Cortex of kidney (tissue), 1 donor: ENCODE measurements around the gene TMEM135.
"Not testable (repeated sequence)": the region's sequence is repeated elsewhere in the genome, so short reads cannot be mapped to it uniquely, and the experiment has no call there.

Source experiments
- DNase-seq: peaks from one replicate; lab custom pipeline; 2025; lab: John Stamatoyannopoulos, UW

TMEM135 gene

GRCh38 chr11:87141980-87142514 is 104.3 kb downstream of the TMEM135 start:
- no peak for DNase-seq

DNA sequence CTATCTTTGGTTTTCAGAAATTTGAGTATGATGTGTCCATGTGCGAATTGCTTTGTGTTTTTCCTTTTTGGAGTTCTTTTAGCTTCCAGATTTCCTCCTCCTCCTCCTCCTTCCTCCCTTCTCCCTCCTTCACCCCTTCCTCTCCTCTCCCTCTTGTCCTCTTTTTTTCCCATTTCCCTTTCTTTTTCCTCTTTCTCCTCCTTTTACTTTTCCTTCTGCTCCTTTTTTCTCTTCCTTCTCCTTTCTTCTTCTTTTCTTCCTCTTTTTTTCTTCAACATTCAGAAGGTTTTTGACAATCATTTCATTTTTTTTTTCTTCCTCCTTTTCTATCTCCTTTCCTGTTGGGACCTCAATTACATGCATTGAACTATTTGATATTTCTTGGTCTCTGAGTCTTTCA is 104.9 kb downstream of the TMEM135 start:
- DNase-seq = no peak

DNA sequence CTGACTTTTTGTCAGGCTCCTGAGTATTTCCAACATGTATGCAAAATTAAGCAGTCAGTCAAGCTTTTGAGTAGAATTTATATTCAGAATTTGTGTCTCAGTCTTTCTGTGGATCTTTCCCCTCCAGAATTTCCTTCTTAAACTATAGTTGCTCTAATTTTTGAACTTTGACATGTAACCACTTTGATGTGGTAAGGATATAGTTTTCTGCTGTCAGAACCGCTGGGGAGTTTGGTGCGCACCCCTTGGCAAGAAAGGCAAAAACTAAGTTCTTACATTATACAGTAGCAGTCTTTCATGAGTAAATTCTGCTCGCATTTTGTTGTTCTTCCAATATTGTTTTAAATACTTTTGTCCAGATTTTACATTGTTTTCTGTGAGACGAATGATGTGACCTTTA is 105.9 kb downstream of the TMEM135 start:
- no peak for DNase-seq

DNA sequence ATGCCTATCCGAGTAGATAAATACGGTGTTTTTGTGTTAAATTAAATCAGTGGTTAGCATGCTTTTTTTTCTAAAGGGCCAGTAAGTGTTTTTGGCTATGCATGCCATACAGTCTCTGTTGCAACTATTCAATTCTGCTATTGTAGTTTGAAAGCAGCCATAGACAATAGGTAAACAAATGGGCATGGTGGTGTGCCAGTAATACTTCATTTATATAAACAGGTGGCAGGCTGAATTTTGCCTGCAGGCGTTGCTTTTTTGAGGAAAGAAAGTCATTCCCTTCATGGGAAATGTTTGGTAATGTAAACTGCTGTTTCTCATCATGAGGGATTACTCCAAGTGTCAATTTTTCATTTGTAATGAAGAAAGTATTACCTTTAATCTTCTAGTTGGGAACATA is 106.5 kb downstream of the TMEM135 start:
- no peak for DNase-seq

DNA sequence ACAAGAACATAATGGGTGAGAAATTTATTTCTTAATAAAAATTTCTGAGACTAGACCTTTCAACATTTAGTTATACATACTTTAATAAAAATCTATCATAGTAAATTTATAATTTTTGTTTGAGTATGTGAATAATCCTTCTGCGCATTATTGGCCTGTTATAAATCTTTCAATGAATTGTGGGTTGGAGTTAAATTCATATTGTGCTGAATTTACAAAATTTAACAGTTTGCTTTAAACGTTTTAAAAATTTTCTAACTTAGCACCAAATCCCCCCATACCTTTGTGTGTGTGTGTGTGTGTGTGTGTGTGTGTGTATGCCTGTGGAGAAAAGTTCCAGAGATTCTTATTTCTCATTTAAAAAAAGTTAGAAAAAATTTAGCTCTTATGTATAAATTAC is 111.0 kb downstream of the TMEM135 start:
- no peak for DNase-seq

DNA sequence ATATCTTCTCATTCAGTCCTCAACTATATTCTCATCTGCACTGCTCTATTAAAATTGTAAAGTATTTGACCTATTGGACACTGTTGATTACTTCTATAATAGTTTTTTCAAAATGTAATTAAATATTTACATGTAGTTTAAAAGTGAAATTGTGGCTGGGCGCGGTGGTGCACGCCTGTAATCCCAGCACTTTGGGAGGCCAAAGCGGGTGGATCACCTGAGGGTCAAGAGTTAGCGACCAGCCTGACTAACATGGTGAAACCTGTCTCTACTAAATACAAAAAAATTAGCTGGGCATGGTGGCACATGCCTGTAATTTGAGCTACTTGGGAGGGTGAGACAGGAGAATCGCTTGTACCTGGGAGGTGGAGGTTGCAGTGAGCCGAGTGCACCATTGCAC is 112.0 kb downstream of the TMEM135 start:
- DNase-seq = not testable (repeated sequence)

DNA sequence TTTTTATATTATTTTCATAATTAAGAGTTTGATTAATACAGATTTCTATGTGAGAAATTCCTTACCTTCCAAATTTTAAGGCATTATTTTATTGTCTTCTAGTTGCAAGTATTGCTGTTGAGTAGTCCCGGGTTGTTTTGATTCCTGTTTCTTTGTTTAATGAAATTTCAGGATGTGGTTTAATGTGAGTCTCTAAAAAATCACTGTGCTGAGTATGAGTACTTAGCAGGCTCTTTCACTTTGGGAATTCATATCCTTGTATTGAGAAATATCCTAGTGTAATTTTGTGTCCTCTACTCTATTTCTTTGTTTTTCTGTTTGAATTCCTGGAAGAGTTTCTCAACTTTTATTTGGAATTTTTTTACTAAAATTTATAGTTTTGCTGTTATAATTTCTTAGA is 113.2 kb downstream of the TMEM135 start:
- no peak for DNase-seq

GRCh38 chr11:87154246-87154645 is 116.5 kb downstream of the TMEM135 start:
- DNase-seq = no peak

DNA sequence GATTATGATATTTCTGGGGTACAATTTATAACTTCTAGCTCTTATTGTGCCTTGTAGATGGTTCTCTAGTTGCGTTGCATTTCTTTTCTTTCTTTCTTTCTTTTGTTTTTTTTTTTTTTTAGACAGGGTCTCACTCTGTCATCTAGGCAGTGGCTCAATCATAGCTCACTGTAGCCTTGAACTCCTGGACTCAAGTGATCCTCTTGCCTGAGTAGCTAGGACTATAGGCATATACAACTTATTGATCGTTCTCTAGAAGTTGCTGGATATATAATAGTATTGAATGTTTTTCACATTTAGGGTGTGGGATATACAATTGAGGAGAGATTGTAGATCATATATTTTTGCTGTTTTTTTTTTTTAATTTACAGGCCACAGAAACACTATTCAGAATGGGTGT is 119.2 kb downstream of the TMEM135 start:
- no peak for DNase-seq

- not testable (repeated sequence) for DNase-seq
Observed at GRCh38 chr11:87169076-87169475, 131.3 kb downstream of the TMEM135 start.

DNA sequence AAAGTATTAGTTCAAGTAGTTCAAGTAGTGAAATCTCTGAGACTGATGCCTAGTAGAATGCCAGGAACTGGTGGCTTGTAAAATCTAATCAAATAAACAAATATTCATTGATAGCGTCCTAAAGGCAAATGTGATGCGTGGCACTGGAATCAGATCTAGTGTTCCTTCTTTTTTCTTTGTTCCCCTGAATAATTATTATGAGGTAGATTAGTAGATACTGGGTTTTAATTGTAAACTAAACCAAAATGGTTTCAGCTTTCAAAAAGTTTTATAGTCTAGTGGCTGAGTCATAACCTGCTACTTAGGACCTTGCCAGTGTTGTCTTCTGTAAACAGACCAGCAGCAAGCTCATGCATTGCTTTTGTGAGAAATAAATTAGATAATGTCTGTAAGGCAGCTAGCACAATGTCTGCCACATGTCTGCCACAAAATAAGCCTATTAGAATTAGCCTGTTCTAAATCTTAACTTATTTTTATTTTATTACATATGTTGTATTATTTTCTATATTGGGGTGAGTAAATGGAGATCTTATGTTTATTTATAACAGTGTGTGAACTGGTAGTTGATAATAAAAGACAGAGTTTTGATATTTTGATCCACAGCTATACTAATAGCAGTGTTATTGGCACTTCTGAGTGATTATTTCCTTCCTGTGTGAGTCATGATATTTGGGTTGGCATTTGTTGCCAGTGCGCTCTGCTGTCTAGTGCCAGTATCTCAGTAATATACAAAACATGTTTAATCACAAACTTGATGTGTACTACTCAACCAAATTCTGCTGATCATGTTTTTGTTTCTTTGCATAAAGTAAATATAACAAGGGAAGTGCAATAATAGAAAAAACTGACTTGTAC is 135.7 kb downstream of the TMEM135 start:
- DNase-seq = no peak

DNA sequence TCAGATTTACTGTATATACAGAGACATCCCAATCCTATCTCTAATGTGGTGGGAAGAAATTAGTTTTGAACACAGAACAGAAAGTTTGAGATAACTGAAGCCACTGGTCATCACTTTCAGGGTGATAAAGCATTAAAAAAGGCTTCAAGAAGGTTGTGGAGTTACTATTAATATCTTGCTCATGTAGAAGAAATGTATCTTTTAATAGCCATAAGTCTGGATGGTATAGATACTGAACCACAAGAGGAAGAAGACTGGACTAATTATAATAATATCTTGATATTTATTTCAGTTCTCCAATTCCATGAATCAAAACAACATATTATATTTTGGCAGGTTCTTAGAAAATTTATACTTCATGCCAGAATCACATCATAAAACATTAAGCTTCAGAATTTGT is 137.1 kb downstream of the TMEM135 start:
- no peak for DNase-seq

DNA sequence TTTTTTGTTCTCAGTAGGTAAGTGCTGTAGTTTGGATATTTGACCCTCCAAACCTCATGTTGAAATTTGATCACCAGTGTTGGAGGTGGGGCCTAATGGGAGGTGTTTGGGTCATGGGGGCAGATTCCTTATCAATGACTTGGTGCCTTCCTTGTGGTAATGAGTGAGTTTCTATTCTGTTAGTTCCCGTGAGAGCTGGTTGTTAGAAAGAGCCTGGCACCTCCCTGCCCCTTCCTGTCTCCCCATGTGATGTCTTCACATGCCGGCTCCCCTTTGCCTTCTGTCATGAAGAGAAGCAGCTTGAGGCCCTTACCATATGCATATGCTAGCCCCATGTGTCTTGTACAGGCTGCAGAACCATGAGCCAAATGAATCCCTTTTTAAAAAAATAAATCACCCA is 138.3 kb downstream of the TMEM135 start:
- DNase-seq = no peak

DNA sequence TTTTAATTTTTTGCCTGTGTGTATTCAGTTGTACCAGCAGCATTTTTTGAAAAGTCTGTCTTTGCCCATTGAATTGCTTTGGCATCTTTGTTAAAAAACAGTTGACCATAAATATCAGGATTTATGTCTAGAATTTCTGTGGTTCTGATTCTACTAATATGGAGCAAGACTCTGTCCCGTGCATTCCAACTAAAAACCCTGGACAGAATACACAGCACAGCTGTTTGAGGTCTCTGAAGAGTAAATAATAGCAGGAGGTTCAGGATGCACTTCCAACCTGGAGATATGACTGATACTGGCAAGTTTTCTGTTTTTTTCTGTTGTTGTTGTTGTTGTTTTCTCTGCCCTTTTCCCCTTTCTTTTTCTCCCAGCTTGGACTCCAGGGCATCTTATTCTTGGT is 141.9 kb downstream of the TMEM135 start:
- no peak for DNase-seq

DNA sequence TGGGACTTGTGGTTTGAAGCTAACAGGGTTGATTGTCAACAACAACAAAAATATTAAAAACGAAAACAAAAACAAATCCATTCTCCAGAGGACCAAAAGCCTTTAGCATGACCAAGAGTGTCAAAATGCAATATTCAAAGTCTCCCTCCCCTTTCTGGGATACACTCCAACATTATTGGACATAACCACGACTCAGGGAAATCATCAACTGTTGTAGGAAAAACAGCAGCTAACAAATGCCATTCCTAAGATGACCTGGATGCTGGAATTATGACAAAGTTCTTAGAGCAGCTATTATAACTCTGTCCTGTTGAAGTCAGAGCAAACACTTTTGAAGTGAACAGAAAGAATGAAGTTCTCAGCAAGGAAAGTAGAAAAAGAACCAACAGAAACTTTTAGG is 143.0 kb downstream of the TMEM135 start:
- no peak for DNase-seq

GRCh38 chr11:87181143-87181542 is 143.4 kb downstream of the TMEM135 start:
- no peak for DNase-seq

DNA sequence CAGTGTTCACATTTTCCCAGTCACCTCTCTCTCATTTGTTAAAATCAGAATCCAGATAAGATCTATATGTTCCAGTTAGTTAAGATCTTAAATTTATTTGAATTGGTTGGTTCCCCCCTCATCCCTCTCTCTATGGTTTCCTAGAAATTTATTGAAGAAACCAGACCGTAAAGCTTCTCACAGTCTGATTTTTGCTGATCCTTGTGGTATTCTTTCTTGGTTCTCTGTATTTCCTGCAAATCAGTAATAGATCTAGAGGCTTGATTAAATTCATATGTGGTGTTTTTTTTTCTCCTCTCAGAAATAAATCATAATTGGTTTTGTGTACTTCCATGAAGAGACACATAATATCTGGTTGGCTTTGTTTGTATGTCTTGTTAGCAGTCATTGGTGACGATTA is 147.5 kb downstream of the TMEM135 start:
- DNase-seq = no peak

DNA sequence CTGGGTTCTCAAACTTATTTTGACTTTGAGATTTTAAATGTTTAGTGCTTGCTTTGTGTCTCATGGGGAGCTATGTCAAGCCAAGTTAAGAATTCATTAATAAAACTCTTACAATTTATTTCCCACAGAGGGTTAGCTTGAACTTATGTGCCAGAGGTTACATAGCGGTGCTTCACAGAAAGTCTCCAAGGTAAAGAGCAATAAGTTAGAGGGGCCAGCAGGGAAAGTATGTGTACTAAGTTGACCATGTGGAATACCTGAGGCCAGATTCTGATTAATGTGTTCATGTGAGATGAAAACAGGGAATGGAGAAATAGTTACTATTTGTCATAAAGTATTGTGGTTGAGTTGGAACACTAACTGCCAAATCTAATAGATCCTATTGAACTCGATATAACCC is 149.3 kb downstream of the TMEM135 start:
- DNase-seq = no peak

DNA sequence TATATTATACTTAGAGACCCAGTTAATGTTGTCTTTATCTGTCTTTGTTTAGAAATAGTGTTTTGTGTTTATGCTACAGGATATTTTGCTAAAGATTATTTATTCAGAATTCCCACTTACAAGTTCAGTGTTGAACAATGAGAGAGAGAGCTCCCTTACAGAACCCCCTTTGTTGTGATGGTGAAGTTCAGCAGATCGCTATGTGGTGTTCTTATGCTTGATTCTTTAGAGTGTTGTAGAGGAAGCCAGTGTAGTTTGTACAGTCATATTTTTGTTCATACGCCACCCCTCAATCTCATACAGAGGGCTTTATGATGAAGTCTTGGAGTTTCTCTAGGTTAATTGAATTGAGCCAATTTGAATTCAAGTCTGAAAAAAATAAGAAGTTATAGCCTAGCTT is 150.2 kb downstream of the TMEM135 start:
- no peak for DNase-seq

DNA sequence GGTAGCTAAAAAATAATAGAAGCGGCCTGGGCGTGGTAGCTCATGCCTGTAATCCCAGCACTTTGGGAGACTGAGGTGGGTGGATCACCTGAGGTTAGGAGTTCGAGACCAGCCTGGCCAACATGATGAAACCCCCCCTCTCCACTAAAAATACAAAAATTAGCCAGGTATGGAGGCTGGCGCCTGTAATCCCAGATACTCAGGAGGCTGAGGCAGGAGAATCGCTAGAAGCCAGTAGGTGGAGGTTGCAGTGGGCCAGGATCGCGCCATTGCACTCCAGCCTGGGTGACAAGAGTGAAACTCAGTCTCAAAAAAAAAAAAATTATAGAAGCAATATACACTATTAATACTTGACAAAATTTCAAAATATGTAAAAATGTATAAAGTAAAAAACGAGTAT is 150.7 kb downstream of the TMEM135 start:
- not testable (repeated sequence) for DNase-seq

GRCh38 chr11:87188921-87189320 is 151.2 kb downstream of the TMEM135 start:
- DNase-seq = not testable (repeated sequence)

- DNase-seq = no peak
Observed at GRCh38 chr11:87190071-87190470, 152.3 kb downstream of the TMEM135 start.

- DNase-seq = no peak
Observed at GRCh38 chr11:87193756-87194470, 156.2 kb downstream of the TMEM135 start.
